Uterus (tissue), 2 donors: Measurements from ENCODE around the gene DIDO1.
A peak's percentile ranks its signal among the peaks of the same experiment; 100 is the strongest.

Experiments used
- CTCF ChIP-seq, 4 experiments: fragments of 200-600 bp in 2 of 4; fragments of 450-650 bp in 2 of 4; sonication (generic) in 2 of 4; IDR thresholded peaks; one replicate each; pipeline ENCODE4 v1.5.1; 2016 to 2019; ENCODE audit warnings: antibody characterized with exemption in 4 of 4, mild to moderate bottlenecking in 2 of 4, moderate library complexity in 1 of 4
- POLR2A ChIP-seq, 2 donors: fragments of 450-650 bp; IDR thresholded peaks; one replicate each; pipeline ENCODE4 v1.6.1; 2016; ENCODE audit warnings: antibody characterized with exemption in 2 of 2, mild to moderate bottlenecking in 1 of 2, moderate library complexity in 1 of 2

- TF ChIP-seq CTCF (IDR thresholded peaks at IDR 0.05) (peak in 1 of 4 experiments; percentile 14), POLR2A (IDR thresholded peaks at IDR 0.05) (peak; percentile 18 to 39)
Measured at GRCh38 chr20:62861726-62862336, 64.5 kb downstream of the DIDO1 start, which contains the start of gene TCFL5.
